RWPE1 (cell line): Measurements from ENCODE around the gene MLLT6.

Experiments used
- CTCF ChIA-PET: fragments of 350-600 bp; sonication (Branson Sonifier 250); formaldehyde crosslinking; extraction: SDS; loops from one replicate; lab custom pipeline; 2021; lab: Yijun Ruan, JAX
- POLR2A ChIA-PET: fragments of 400-600 bp; formaldehyde crosslinking; extraction: SDS; loops from one replicate; lab custom pipeline; 2020; ENCODE audit warnings: antibody characterized with exemption; ENCODE audit not compliant: low non-redundant PET; lab: Yijun Ruan, JAX
- DNase-seq: peaks from one replicate; pipeline ENCODE4 v3.0.0; 2012; ENCODE audit warnings: low spot score
- H3K27ac ChIP-seq: fragments of 450-650 bp; 2 replicates; pipeline ENCODE4 v1.5.1; 2017
- TF ChIP-seq, protein P1 (sequence below): fragments of 450-650 bp; conservative IDR thresholded peaks from 2 replicates; pipeline ENCODE4 v1.5.1; 2017; ENCODE audit warnings: low read depth, mild to moderate bottlenecking

MLLT6 gene

DNA sequence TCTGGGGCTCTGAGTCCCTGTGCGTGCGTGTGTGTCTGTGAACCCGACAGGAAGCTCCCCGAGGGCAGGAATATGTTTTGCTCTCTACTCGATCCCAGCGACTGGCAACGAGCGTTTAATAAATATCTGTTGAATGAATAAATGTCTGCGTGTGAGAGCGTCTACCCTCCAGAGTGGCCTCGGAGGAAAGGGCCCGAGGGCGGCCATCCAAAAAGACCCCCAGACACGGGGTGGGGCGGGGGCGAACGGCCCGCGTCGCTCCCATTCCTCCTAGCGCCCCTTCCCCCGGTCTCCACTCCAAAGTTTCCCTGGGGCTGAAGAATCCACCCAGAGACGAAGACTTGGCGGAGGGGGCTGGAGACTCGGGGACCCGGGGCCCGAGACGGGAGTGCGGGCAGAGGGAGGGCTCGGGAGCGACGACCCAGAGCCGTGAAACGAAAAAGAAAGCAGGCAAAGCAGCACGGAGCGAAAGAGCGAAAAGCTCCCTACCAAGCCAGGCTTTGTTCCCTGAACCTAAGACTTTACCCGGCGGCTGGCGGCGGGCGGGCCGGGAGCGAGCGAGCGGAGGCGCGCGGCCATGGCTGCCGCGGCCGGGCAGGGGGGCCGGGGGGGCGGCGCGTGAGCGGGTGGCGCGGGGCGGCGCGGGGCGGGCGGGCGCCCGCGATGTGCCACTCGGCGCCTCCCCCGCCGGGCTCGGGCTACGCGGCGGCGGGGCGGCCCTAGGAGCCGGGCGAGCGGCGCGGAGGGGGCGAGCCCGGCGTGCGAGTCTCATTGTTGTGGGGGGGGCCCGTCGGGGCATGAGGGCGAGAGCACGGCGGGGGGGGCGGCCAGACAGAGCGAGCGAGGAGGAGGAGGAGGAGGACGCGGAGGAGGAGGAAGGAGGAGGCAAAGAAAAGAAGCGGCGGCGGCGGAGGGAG lies at the start of gene MLLT6:
Gene MLLT6 (plus strand): TSS at position 668 of the 917 bp plus-strand sequence. CDS start 360 bp downstream, outside the sequence.
- peak; percentile 74 for DNase-seq
- POLR2A ChIA-PET = no interaction called here
- peak within 1 kb of the TSS; percentile 93 for H3K27ac ChIP-seq
- CTCF ChIA-PET = interaction anchor here (0.6 to 2.1 kb wide), 5 partner anchors 10 to 926 kb away, joined by 3 to 10 read pairs (median 3); partner anchors contain the start of gene EPOP
- TF ChIP-seq, protein P1, sequence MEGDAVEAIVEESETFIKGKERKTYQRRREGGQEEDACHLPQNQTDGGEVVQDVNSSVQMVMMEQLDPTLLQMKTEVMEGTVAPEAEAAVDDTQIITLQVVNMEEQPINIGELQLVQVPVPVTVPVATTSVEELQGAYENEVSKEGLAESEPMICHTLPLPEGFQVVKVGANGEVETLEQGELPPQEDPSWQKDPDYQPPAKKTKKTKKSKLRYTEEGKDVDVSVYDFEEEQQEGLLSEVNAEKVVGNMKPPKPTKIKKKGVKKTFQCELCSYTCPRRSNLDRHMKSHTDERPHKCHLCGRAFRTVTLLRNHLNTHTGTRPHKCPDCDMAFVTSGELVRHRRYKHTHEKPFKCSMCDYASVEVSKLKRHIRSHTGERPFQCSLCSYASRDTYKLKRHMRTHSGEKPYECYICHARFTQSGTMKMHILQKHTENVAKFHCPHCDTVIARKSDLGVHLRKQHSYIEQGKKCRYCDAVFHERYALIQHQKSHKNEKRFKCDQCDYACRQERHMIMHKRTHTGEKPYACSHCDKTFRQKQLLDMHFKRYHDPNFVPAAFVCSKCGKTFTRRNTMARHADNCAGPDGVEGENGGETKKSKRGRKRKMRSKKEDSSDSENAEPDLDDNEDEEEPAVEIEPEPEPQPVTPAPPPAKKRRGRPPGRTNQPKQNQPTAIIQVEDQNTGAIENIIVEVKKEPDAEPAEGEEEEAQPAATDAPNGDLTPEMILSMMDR = no peak

DNA sequence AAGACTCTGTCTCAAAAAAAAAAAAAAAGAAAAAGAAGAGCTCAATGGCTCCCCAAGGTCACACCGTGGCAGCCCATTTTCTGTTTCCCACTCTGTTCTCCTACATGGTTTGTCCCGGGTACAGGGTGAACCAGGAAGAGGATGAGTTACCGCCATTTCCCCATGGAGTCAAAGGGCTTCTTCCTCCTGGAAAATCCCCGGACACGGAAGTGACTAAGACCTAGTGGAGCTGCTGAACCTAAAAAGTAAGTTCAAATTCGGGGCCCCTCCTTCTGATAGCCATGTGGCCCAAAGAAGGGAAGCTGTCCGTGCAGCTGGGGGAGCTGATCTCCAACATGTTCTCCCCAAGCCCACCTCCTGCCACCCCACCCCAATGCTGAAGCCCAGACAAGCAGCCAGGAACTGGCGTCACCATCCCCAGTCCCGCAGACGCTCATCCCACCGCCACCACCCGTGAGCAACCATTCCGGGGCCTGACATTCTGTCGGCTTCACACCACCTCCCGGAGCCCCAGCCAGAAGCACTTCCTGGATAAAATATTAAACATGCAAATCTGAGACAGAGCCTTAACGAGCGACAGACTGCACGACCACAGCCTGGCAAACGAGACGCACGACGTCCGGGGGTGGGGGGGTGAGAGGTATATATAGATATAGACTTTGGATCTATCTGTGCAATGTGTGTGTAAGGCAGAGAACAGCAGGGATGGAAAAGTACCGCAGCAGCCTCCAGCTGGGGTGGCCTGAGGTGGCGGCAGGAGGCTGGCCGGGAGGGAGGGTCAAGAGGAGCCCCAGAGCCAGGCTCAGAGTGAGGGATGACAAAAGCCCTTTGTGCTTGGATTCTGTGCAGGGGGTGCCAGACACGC lies 47.9 kb upstream of the MLLT6 start:
- TF ChIP-seq, protein P1 = no peak
- no peak overlapping the region for H3K27ac ChIP-seq
- DNase-seq = no peak
- ChIA-PET POLR2A (interaction anchor here (0.7 kb wide), 1 partner anchor 14 kb away, joined by 6 read pairs; no protein-coding TSS in a partner anchor), CTCF (interaction anchor here (0.6 to 1.2 kb wide), 5 partner anchors 10 to 233 kb away, joined by 3 to 4 read pairs (median 3); no protein-coding TSS in a partner anchor)

DNA sequence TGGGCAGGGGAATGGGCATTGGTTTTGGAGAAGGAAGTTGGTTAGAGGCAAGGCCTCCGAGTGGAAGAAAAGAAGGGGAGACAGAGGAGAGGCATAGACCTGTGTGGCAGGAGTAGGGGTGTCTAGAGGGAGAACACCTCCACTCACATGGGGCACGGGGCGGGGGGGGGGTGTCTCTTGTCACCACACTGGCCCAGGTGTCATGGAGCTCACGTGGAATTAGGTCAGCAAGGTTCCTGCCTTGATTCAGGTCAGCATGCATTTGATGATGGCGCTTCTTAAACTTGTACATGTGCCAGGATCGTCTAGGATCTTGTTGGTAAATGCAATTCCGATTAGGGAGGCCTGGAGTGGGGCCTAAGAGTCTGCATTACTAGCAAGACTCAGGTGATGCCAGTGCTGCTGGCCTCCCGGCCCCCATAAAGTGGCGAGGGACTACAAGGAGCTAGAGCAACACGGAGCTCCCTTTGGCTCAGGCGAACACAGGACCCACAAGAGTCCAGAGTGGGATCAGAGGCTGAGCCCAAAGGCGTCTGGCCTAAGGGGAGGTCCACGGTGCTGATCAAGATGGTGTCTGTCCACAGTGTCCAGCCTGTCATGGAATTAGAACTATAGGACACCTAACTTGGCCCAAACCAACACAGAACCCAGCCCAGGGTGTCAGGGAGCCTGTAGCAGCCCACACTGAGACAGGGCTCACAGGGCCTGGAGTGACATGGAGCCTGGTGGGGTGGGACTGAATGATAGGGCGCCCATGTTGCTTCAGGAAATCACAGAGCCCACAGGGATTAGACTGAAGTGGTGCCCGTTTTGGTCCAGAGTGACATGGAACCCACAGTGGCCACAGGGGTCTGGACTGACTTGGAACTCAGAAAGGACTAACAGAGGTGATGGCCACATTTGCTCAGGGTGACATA lies 47.0 kb upstream of the MLLT6 start:
- ChIA-PET POLR2A (no interaction called here), CTCF (interaction anchor here (0.6 to 1.2 kb wide), 2 partner anchors 9 to 13 kb away, joined by 3 to 4 read pairs; no protein-coding TSS in a partner anchor)
- no peak overlapping the region for H3K27ac ChIP-seq
- TF ChIP-seq, protein P1 = no peak
- no peak for DNase-seq

DNA sequence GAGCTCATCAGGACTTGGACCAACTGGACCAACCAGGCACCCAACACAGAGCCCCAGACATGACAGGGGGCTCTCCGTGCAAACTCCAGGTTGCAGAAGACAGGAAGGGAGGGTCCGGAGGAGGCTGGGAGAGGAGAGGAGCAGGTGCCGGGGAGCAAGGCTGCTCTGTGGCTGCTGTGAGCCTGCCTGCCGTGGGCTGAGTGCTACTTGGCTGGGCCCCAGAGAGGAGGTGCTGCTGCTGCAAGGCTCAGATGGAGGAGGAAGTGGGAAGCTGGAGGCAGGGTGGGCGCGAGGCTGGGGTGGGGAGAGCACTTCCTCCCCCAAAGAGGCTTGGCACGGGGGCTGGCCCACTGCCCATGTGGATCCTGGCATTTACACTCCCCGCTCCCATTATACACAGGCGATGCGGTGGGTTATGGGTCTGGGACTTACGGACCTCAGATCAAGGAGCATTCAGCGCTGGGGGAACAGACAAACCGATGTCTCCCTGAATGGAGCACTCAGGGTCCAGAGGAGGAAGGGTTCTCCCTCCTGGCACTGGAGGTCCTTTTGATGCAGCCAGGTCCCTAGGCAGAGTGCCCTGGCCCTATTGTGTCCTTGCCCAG lies 46.2 kb upstream of the MLLT6 start:
- ChIA-PET CTCF (no interaction called here), POLR2A (no interaction called here)
- TF ChIP-seq, protein P1 = no peak
- no peak for DNase-seq
- no peak overlapping the region for H3K27ac ChIP-seq

DNA sequence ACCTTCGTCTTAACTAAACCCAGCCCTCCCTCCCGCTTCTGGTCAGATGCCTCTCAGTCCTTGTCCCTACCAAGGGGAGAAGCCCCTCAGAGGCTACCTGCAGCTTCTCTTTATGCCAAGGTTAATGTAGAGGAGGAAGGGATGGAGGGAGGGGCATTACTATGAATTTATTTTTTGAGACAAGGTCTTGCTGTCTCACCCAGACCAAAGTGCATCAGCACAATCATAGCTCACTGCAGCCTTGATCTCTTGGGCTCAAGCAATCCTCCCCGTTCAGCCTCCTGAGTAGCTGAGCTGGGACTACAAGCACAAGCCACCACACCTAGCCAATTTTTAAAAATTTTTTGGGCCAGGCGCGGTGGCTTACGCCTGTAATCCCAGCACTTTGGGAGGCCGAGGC lies 45.7 kb upstream of the MLLT6 start:
- ChIA-PET POLR2A (no interaction called here), CTCF (no interaction called here)

More for the DNA sequence above, 45.7 kb upstream of the MLLT6 start:
- DNase-seq = no peak
- no peak overlapping the region for H3K27ac ChIP-seq
- TF ChIP-seq, protein P1 = no peak
